ENCODE results near the gene RHEX.

DNA sequence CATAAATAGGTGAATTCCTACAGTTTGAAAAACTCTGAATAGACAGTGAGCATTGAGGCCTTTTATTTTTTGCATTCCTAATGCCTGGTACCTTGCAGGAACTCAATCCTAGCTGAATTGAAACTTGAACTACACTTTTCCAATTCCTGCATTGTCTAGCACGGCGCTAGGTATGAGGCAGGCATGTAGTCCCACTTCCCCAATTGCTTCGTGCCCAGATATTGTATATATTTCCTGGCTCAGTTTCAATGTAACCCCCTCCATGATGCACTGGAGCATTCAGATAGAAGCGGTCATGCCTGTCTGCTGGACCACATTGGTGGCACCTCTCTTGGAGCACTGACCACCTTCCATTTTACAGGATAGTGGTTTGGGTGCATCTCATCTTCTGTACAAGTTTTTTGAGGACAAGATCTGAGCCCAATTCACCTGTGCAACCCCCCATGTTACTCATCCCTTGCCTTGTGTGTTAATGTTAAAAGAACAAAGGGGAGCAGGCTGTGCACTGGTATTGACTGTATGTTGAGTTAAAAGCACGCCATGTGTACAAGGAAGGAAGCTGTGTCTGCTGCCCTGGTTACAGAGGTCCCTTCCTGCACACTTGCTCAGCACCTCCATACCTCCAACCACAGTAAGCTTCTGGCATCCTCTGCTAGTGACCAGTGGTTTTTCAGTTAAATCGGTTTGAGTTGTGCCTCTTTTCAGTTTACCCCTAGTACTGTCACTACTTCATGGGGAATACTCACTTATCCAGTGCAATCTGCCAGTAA, 39.8 kb upstream of the RHEX start:
- TF ChIP-seq POLR2A (IDR thresholded peaks at IDR 0.05): no peak
- TF ChIP-seq, protein P1, sequence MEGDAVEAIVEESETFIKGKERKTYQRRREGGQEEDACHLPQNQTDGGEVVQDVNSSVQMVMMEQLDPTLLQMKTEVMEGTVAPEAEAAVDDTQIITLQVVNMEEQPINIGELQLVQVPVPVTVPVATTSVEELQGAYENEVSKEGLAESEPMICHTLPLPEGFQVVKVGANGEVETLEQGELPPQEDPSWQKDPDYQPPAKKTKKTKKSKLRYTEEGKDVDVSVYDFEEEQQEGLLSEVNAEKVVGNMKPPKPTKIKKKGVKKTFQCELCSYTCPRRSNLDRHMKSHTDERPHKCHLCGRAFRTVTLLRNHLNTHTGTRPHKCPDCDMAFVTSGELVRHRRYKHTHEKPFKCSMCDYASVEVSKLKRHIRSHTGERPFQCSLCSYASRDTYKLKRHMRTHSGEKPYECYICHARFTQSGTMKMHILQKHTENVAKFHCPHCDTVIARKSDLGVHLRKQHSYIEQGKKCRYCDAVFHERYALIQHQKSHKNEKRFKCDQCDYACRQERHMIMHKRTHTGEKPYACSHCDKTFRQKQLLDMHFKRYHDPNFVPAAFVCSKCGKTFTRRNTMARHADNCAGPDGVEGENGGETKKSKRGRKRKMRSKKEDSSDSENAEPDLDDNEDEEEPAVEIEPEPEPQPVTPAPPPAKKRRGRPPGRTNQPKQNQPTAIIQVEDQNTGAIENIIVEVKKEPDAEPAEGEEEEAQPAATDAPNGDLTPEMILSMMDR (IDR thresholded peaks at IDR 0.05): no peak

Data from ovary (tissue), 3 donors.